Measurements from ENCODE around the gene KIF16B.

Gene KIF16B

GRCh38 chr20:16590041-16590633 lies 16.9 kb upstream of the KIF16B start:
- no peak overlapping the region for H3K9ac ChIP-seq (ENCODE audit: low read depth in 1 of 2, low read length in 2 of 2)
- peaks cover 16 to 17% of the 10 kb centered on the region in 2 donors for H3K4me1 ChIP-seq (ENCODE audit: control insufficient read depth in 1 of 2, insufficient read depth in 2 of 2, low read length in 2 of 2)
- H3K27me3 ChIP-seq (ENCODE audit: control insufficient read depth in 1 of 2, insufficient read depth in 2 of 2, low read length in 2 of 2) = no peaks in the 10 kb centered on the region
- H3K9me3 ChIP-seq (ENCODE audit: control insufficient read depth in 1 of 2, low read length in 2 of 2) = no peaks in the 10 kb centered on the region
- no peak overlapping the region for H3K4me3 ChIP-seq (ENCODE audit: low read depth in 1 of 2, low read length in 2 of 2)
- no peaks in the 10 kb centered on the region for H3K36me3 ChIP-seq (ENCODE audit: control insufficient read depth in 1 of 2, insufficient read depth in 2 of 2, low read length in 2 of 2)
- no peak overlapping the region for H3K27ac ChIP-seq (ENCODE audit: low read depth, low read length)

- Histone ChIP-seq H3K9me3 (ENCODE audit: control insufficient read depth in 1 of 2, low read length in 2 of 2) (no peaks in the 10 kb centered on the region), H3K27me3 (ENCODE audit: control insufficient read depth in 1 of 2, insufficient read depth in 2 of 2, low read length in 2 of 2) (no peaks in the 10 kb centered on the region), H3K36me3 (ENCODE audit: control insufficient read depth in 1 of 2, insufficient read depth in 2 of 2, low read length in 2 of 2) (no peaks in the 10 kb centered on the region), H3K27ac (ENCODE audit: low read depth, low read length) (no peak overlapping the region), H3K4me3 (ENCODE audit: low read depth in 1 of 2, low read length in 2 of 2) (no peak overlapping the region), H3K4me1 (ENCODE audit: control insufficient read depth in 1 of 2, insufficient read depth in 2 of 2, low read length in 2 of 2) (peaks cover 16 to 17% of the 10 kb centered on the region in 2 donors), H3K9ac (ENCODE audit: low read depth in 1 of 2, low read length in 2 of 2) (no peak overlapping the region)
Observed at GRCh38 chr20:16589623-16590022, 16.4 kb upstream of the KIF16B start.

DNA sequence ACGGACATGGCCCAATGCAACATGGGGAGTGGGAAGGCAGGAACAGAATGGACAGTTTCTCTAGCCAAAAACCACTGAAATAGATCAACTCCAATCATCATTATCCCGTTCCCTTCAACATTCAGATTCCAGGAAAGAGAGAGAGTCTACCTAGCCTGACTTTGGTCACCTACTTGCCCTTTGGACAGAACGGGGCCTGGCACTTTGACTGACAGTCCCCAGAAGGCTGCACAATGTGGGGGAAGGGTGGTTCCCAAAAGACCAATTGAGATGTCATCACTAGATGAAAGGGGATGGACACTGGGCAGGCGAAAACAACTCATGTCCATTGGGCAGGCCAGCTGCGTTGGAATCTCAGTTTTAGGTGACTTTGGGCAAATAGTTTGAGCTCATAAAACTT lies 15.0 kb upstream of the KIF16B start:
- Histone ChIP-seq H3K9me3 (ENCODE audit: control insufficient read depth in 1 of 2, low read length in 2 of 2) (no peaks in the 10 kb centered on the region), H3K4me3 (ENCODE audit: low read depth in 1 of 2, low read length in 2 of 2) (no peak overlapping the region), H3K27me3 (ENCODE audit: control insufficient read depth in 1 of 2, insufficient read depth in 2 of 2, low read length in 2 of 2) (no peaks in the 10 kb centered on the region), H3K36me3 (ENCODE audit: control insufficient read depth in 1 of 2, insufficient read depth in 2 of 2, low read length in 2 of 2) (no peaks in the 10 kb centered on the region), H3K9ac (ENCODE audit: low read depth in 1 of 2, low read length in 2 of 2) (no peak overlapping the region), H3K4me1 (ENCODE audit: control insufficient read depth in 1 of 2, insufficient read depth in 2 of 2, low read length in 2 of 2) (peaks cover 16 to 17% of the 10 kb centered on the region in 2 donors), H3K27ac (ENCODE audit: low read depth, low read length) (no peak overlapping the region)

GRCh38 chr20:16587066-16587465 lies 13.8 kb upstream of the KIF16B start:
- no peaks in the 10 kb centered on the region for H3K27me3 ChIP-seq (ENCODE audit: control insufficient read depth in 1 of 2, insufficient read depth in 2 of 2, low read length in 2 of 2)
- H3K9me3 ChIP-seq (ENCODE audit: control insufficient read depth in 1 of 2, low read length in 2 of 2) = no peaks in the 10 kb centered on the region
- H3K27ac ChIP-seq (ENCODE audit: low read depth, low read length) = no peak overlapping the region
- no peaks in the 10 kb centered on the region for H3K36me3 ChIP-seq (ENCODE audit: control insufficient read depth in 1 of 2, insufficient read depth in 2 of 2, low read length in 2 of 2)
- no peak overlapping the region for H3K9ac ChIP-seq (ENCODE audit: low read depth in 1 of 2, low read length in 2 of 2)
- peaks cover 16 to 17% of the 10 kb centered on the region in 2 donors for H3K4me1 ChIP-seq (ENCODE audit: control insufficient read depth in 1 of 2, insufficient read depth in 2 of 2, low read length in 2 of 2)
- H3K4me3 ChIP-seq (ENCODE audit: low read depth in 1 of 2, low read length in 2 of 2) = no peak overlapping the region

DNA sequence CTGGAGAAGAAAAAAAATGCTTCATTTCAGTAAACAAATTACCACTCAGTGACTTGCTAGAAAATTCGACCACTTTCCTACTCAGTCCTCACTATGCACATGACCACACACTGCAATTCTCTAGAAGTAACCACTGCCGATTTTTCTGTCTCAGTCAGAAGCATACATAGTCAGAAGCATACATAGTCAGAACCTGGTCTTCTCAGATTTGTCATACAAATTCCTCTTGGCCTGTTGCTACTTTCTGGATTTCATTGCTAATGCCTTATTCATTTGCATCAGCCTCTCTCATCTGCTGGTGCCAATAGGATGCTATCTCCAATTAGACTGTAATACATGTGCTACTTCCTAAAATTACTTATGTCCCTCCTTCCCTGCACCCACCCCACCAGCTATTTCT lies 10.2 kb upstream of the KIF16B start:
- no peaks in the 10 kb centered on the region for H3K36me3 ChIP-seq (ENCODE audit: control insufficient read depth in 1 of 2, insufficient read depth in 2 of 2, low read length in 2 of 2)

GRCh38 chr20:16581241-16581640 lies 8.0 kb upstream of the KIF16B start:
- Histone ChIP-seq H3K27ac (ENCODE audit: low read depth, low read length) (no peak overlapping the region), H3K4me1 (ENCODE audit: control insufficient read depth in 1 of 2, insufficient read depth in 2 of 2, low read length in 2 of 2) (peaks cover 15 to 24% of the 10 kb centered on the region in 2 donors), H3K27me3 (ENCODE audit: control insufficient read depth in 1 of 2, insufficient read depth in 2 of 2, low read length in 2 of 2) (no peaks in the 10 kb centered on the region), H3K9ac (ENCODE audit: low read depth in 1 of 2, low read length in 2 of 2) (no peak overlapping the region), H3K4me3 (ENCODE audit: low read depth in 1 of 2, low read length in 2 of 2) (no peak overlapping the region), H3K36me3 (ENCODE audit: control insufficient read depth in 1 of 2, insufficient read depth in 2 of 2, low read length in 2 of 2) (no peaks in the 10 kb centered on the region), H3K9me3 (ENCODE audit: control insufficient read depth in 1 of 2, low read length in 2 of 2) (no peaks in the 10 kb centered on the region)

More for the DNA sequence above, 10.2 kb upstream of the KIF16B start:
- Histone ChIP-seq H3K4me3 (ENCODE audit: low read depth in 1 of 2, low read length in 2 of 2) (no peak overlapping the region), H3K9ac (ENCODE audit: low read depth in 1 of 2, low read length in 2 of 2) (no peak overlapping the region), H3K27me3 (ENCODE audit: control insufficient read depth in 1 of 2, insufficient read depth in 2 of 2, low read length in 2 of 2) (no peaks in the 10 kb centered on the region), H3K4me1 (ENCODE audit: control insufficient read depth in 1 of 2, insufficient read depth in 2 of 2, low read length in 2 of 2) (peaks cover 32 to 39% of the 10 kb centered on the region in 2 donors), H3K9me3 (ENCODE audit: control insufficient read depth in 1 of 2, low read length in 2 of 2) (no peaks in the 10 kb centered on the region), H3K27ac (ENCODE audit: low read depth, low read length) (no peak overlapping the region)

GRCh38 chr20:16580620-16581019 lies 7.4 kb upstream of the KIF16B start:
- Histone ChIP-seq H3K4me1 (ENCODE audit: control insufficient read depth in 1 of 2, insufficient read depth in 2 of 2, low read length in 2 of 2) (peaks cover 18 to 25% of the 10 kb centered on the region in 2 donors), H3K9me3 (ENCODE audit: control insufficient read depth in 1 of 2, low read length in 2 of 2) (no peaks in the 10 kb centered on the region), H3K36me3 (ENCODE audit: control insufficient read depth in 1 of 2, insufficient read depth in 2 of 2, low read length in 2 of 2) (no peaks in the 10 kb centered on the region), H3K27me3 (ENCODE audit: control insufficient read depth in 1 of 2, insufficient read depth in 2 of 2, low read length in 2 of 2) (no peaks in the 10 kb centered on the region), H3K4me3 (ENCODE audit: low read depth in 1 of 2, low read length in 2 of 2) (no peak overlapping the region), H3K9ac (ENCODE audit: low read depth in 1 of 2, low read length in 2 of 2) (no peak overlapping the region), H3K27ac (ENCODE audit: low read depth, low read length) (no peak overlapping the region)

DNA sequence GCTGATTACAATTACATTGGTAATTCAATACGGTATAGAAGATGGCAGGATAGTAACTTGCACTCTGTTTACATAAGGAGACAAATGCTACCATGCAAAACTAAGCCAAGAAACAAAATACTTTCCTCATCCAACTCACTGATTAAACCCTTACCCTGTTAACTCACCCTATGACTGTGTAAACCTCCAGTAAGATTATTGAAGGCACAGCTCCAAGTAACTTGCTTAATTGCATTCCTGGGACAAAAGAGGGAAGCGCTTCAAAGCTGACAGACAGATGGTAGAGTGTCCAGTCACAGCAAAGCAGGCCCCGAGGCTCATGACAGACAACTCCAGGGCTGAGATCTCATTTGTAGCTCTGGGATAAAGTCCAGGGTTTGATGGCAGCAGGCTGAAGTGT lies 6.9 kb upstream of the KIF16B start:
- Histone ChIP-seq H3K27me3 (ENCODE audit: control insufficient read depth in 1 of 2, insufficient read depth in 2 of 2, low read length in 2 of 2) (no peaks in the 10 kb centered on the region), H3K27ac (ENCODE audit: low read depth, low read length) (no peak overlapping the region), H3K9ac (ENCODE audit: low read depth in 1 of 2, low read length in 2 of 2) (no peak overlapping the region), H3K36me3 (ENCODE audit: control insufficient read depth in 1 of 2, insufficient read depth in 2 of 2, low read length in 2 of 2) (no peaks in the 10 kb centered on the region), H3K4me3 (ENCODE audit: low read depth in 1 of 2, low read length in 2 of 2) (no peak overlapping the region), H3K4me1 (ENCODE audit: control insufficient read depth in 1 of 2, insufficient read depth in 2 of 2, low read length in 2 of 2) (peaks cover 22 to 28% of the 10 kb centered on the region in 2 donors), H3K9me3 (ENCODE audit: control insufficient read depth in 1 of 2, low read length in 2 of 2) (no peaks in the 10 kb centered on the region)

DNA sequence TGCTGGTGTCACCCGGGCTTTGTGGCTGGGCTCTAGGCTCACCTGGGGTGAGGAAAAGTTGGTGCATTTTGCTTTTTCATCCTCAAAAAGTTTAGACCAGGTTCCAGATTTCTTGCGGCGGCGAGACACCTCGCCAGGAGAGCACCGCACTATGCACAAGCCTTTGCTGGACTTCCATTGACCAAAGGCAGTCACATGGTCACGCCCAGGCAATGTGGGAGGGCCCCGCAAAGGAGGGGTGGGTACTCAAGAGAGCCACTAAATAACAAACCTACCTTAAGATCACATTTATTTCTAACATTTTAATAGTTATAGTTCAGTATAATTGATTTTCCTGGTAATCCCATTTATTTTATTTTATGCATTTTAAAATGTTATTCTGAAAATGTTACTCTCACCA lies 3.0 kb upstream of the KIF16B start:
- Histone ChIP-seq H3K9ac (ENCODE audit: low read depth in 1 of 2, low read length in 2 of 2) (no peak overlapping the region), H3K4me1 (ENCODE audit: control insufficient read depth in 1 of 2, insufficient read depth in 2 of 2, low read length in 2 of 2) (peaks cover 30 to 43% of the 10 kb centered on the region in 2 donors), H3K27me3 (ENCODE audit: control insufficient read depth in 1 of 2, insufficient read depth in 2 of 2, low read length in 2 of 2) (no peaks in the 10 kb centered on the region), H3K9me3 (ENCODE audit: control insufficient read depth in 1 of 2, low read length in 2 of 2) (no peaks in the 10 kb centered on the region), H3K36me3 (ENCODE audit: control insufficient read depth in 1 of 2, insufficient read depth in 2 of 2, low read length in 2 of 2) (no peaks in the 10 kb centered on the region), H3K27ac (ENCODE audit: low read depth, low read length) (no peak overlapping the region), H3K4me3 (ENCODE audit: low read depth in 1 of 2, low read length in 2 of 2) (no peak overlapping the region)

GRCh38 chr20:16575390-16576140 lies 2.3 kb upstream of the KIF16B start:
- Histone ChIP-seq H3K4me1 (ENCODE audit: control insufficient read depth in 1 of 2, insufficient read depth in 2 of 2, low read length in 2 of 2) (peaks cover 30 to 44% of the 10 kb centered on the region in 2 donors), H3K9me3 (ENCODE audit: control insufficient read depth in 1 of 2, low read length in 2 of 2) (no peaks in the 10 kb centered on the region), H3K27me3 (ENCODE audit: control insufficient read depth in 1 of 2, insufficient read depth in 2 of 2, low read length in 2 of 2) (no peaks in the 10 kb centered on the region), H3K4me3 (ENCODE audit: low read depth in 1 of 2, low read length in 2 of 2) (peak overlapping the region; percentile 74 to 75), H3K9ac (ENCODE audit: low read depth in 1 of 2, low read length in 2 of 2) (peak overlapping the region; percentile 36 to 73), H3K36me3 (ENCODE audit: control insufficient read depth in 1 of 2, insufficient read depth in 2 of 2, low read length in 2 of 2) (no peaks in the 10 kb centered on the region), H3K27ac (ENCODE audit: low read depth, low read length) (no peak overlapping the region)
